T-helper 2 cell treated with Interferon-gamma antibody and Interleukin-4, amounts not matched to agents 5 μg/mL and 100 μg/mL, for 36 hours (primary cell): ENCODE data around the gene PIK3C2A.
"Not testable (repeated sequence)": the region's sequence is repeated elsewhere in the genome, so short reads cannot be mapped to it uniquely, and the experiment has no call there.

Experiments
- DNase-seq: peaks from one replicate; pipeline ENCODE4 v3.0.0; 2021; ENCODE audit warnings: low spot score
- H3K27ac Mint-ChIP-seq: one replicate; pipeline ENCODE4 v1.8.0; 2021; ENCODE audit warnings: mild to moderate bottlenecking, mixed read lengths
- H3K27me3 Mint-ChIP-seq: one replicate; pipeline ENCODE4 v1.8.0; 2021; ENCODE audit warnings: low read depth, mixed read lengths
- H3K36me3 Mint-ChIP-seq: one replicate; pipeline ENCODE4 v1.8.0; 2021; ENCODE audit warnings: low read depth, mixed read lengths
- H3K4me1 Mint-ChIP-seq: one replicate; pipeline ENCODE4 v1.8.0; 2021; ENCODE audit warnings: low read depth, mixed read lengths
- H3K4me3 Mint-ChIP-seq: one replicate; pipeline ENCODE4 v1.8.0; 2022; ENCODE audit warnings: mild to moderate bottlenecking, moderate library complexity, mixed read lengths
- H3K9me3 Mint-ChIP-seq: one replicate; pipeline ENCODE4 v1.8.0; 2021; ENCODE audit warnings: mixed read lengths

Gene PIK3C2A, protein sequence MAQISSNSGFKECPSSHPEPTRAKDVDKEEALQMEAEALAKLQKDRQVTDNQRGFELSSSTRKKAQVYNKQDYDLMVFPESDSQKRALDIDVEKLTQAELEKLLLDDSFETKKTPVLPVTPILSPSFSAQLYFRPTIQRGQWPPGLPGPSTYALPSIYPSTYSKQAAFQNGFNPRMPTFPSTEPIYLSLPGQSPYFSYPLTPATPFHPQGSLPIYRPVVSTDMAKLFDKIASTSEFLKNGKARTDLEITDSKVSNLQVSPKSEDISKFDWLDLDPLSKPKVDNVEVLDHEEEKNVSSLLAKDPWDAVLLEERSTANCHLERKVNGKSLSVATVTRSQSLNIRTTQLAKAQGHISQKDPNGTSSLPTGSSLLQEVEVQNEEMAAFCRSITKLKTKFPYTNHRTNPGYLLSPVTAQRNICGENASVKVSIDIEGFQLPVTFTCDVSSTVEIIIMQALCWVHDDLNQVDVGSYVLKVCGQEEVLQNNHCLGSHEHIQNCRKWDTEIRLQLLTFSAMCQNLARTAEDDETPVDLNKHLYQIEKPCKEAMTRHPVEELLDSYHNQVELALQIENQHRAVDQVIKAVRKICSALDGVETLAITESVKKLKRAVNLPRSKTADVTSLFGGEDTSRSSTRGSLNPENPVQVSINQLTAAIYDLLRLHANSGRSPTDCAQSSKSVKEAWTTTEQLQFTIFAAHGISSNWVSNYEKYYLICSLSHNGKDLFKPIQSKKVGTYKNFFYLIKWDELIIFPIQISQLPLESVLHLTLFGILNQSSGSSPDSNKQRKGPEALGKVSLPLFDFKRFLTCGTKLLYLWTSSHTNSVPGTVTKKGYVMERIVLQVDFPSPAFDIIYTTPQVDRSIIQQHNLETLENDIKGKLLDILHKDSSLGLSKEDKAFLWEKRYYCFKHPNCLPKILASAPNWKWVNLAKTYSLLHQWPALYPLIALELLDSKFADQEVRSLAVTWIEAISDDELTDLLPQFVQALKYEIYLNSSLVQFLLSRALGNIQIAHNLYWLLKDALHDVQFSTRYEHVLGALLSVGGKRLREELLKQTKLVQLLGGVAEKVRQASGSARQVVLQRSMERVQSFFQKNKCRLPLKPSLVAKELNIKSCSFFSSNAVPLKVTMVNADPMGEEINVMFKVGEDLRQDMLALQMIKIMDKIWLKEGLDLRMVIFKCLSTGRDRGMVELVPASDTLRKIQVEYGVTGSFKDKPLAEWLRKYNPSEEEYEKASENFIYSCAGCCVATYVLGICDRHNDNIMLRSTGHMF (N-terminal part only)

DNA sequence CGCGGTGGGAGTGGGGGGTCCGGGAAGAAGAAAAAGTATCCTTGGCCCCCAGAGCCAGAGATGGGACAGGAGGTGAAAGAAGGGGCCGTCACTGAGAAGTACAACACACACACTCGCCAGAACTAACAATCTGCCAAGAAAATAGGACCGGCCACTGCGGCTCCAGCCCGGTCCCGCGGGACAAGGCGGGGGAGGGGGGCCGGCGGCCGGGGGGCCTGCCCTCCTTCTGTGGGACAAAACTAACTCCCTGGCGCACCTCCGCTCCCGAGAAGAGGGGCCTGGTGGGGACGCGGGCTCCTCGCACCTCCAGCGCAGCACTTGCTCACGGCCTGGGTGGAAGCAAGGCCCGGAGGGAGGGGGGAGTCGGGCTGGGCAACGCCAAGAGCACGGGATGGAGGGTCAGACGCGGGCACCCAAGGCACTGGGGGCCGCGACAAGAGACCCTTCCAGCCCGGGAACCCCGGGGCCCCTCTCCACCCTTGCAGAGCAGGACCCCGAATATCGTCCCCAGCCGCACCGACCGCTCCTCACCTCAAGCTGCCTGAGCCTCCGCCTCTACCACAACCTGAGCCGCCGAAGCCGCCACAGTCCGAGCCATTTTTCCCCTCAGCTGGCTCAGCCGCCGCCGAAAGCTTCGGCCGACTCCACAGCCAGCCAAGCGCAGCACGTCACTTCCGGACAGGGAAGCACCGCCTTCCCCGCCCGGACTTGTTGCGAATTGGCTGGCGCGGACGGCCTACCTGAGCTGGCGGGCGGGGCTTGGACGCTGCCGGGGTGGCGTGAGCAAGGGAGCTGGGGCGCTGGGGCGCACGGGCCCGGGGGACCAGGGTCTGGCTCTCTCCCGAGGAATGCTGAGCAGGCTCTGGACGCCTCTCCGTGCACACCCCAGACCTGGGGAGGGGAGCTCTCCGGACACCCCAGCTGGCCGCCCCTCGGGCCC, at the start of gene PIK3C2A:
PIK3C2A (minus strand) TSS at position 670 of the 940 bp plus-strand sequence. CDS start 38,245 bp downstream, outside the sequence.
- peaks cover 29% of the 10 kb centered on the region for H3K4me1 Mint-ChIP-seq
- DNase-seq, result peak; percentile 95
- peak within 1 kb of the TSS; percentile 96 for H3K27ac Mint-ChIP-seq
- no peaks in the 10 kb centered on the region for H3K9me3 Mint-ChIP-seq
- H3K4me3 Mint-ChIP-seq, result peak within 1 kb of the TSS; percentile 98
- H3K36me3 Mint-ChIP-seq, result peaks cover 4% of the 10 kb centered on the region
- H3K27me3 Mint-ChIP-seq, result no peaks in the 10 kb centered on the region

- no peaks in the 10 kb centered on the region for H3K9me3 Mint-ChIP-seq
- peaks cover 6% of the 10 kb centered on the region for H3K4me1 Mint-ChIP-seq
- no peak overlapping the region for H3K4me3 Mint-ChIP-seq
- peaks cover 16% of the 10 kb centered on the region for H3K27me3 Mint-ChIP-seq
- H3K27ac Mint-ChIP-seq, result no peak overlapping the region
- DNase-seq, result no peak
- H3K36me3 Mint-ChIP-seq, result no peaks in the 10 kb centered on the region
Observed at GRCh38 chr11:17257196-17257595, 49.4 kb upstream of the PIK3C2A start.

GRCh38 chr11:17256512-17256911, 48.7 kb upstream of the PIK3C2A start:
- no peak for DNase-seq
- no peak overlapping the region for H3K4me3 Mint-ChIP-seq
- H3K27me3 Mint-ChIP-seq, result peaks cover 20% of the 10 kb centered on the region
- H3K27ac Mint-ChIP-seq, result no peak overlapping the region
- peaks cover 6% of the 10 kb centered on the region for H3K4me1 Mint-ChIP-seq
- H3K36me3 Mint-ChIP-seq, result no peaks in the 10 kb centered on the region
- no peaks in the 10 kb centered on the region for H3K9me3 Mint-ChIP-seq

DNA sequence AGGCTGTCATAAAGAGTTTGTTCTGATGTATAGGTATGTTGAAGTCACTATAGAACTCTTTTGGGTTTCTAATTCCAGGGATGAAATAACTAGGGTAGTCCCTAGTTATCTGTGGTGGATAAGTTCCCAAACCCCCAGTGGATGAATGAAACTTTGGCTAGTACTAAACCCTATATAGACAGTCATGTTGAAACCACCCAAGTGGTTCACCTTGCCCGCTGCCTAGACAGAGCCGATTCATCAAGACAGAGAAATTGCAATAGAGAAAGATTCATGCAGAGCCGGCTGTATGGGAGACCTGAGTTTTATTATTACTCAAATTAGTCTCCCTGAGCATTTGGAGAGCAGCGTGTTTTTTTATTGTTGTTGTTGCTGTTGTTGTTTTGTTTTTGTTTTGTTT, 44.9 kb upstream of the PIK3C2A start:
- H3K27me3 Mint-ChIP-seq, result peaks cover 41% of the 10 kb centered on the region
- H3K4me3 Mint-ChIP-seq, result no peak overlapping the region
- peaks cover 6% of the 10 kb centered on the region for H3K4me1 Mint-ChIP-seq
- H3K27ac Mint-ChIP-seq, result no peak overlapping the region
- no peaks in the 10 kb centered on the region for H3K9me3 Mint-ChIP-seq
- no peaks in the 10 kb centered on the region for H3K36me3 Mint-ChIP-seq
- no peak for DNase-seq

- Mint-ChIP-seq H3K4me1 (no peaks in the 10 kb centered on the region), H3K27ac (no peak overlapping the region), H3K4me3 (no peak overlapping the region), H3K9me3 (no peaks in the 10 kb centered on the region), H3K36me3 (no peaks in the 10 kb centered on the region), H3K27me3 (peaks cover 50% of the 10 kb centered on the region)
- no peak for DNase-seq
Observed at GRCh38 chr11:17250561-17251350, 43.0 kb upstream of the PIK3C2A start.

GRCh38 chr11:17244046-17244445, 36.3 kb upstream of the PIK3C2A start:
- Mint-ChIP-seq H3K36me3 (no peaks in the 10 kb centered on the region), H3K9me3 (no peaks in the 10 kb centered on the region), H3K4me1 (peaks cover 5% of the 10 kb centered on the region), H3K27me3 (peaks cover 61% of the 10 kb centered on the region), H3K27ac (no peak overlapping the region), H3K4me3 (no peak overlapping the region)
- DNase-seq, result peak; percentile 10

- H3K27me3 Mint-ChIP-seq, result peaks cover 62% of the 10 kb centered on the region
- H3K4me3 Mint-ChIP-seq, H3K4me1 Mint-ChIP-seq, DNase-seq, H3K27ac Mint-ChIP-seq, H3K36me3 Mint-ChIP-seq, H3K9me3 Mint-ChIP-seq: not testable (repeated sequence)
Observed at GRCh38 chr11:17242954-17243353, 35.2 kb upstream of the PIK3C2A start.

GRCh38 chr11:17240780-17241179, 33.0 kb upstream of the PIK3C2A start:
- H3K36me3 Mint-ChIP-seq, result no peaks in the 10 kb centered on the region
- no peak overlapping the region for H3K4me3 Mint-ChIP-seq
- no peak for DNase-seq
- H3K27me3 Mint-ChIP-seq, result peaks cover 62% of the 10 kb centered on the region
- H3K4me1 Mint-ChIP-seq, result peaks cover 5% of the 10 kb centered on the region
- no peak overlapping the region for H3K27ac Mint-ChIP-seq
- no peaks in the 10 kb centered on the region for H3K9me3 Mint-ChIP-seq

- not testable (repeated sequence) for H3K4me1 Mint-ChIP-seq, H3K4me3 Mint-ChIP-seq, H3K27ac Mint-ChIP-seq, DNase-seq, H3K9me3 Mint-ChIP-seq, H3K36me3 Mint-ChIP-seq
- H3K27me3 Mint-ChIP-seq, result peaks cover 62% of the 10 kb centered on the region
Observed at GRCh38 chr11:17239927-17240326, 32.1 kb upstream of the PIK3C2A start.

DNA sequence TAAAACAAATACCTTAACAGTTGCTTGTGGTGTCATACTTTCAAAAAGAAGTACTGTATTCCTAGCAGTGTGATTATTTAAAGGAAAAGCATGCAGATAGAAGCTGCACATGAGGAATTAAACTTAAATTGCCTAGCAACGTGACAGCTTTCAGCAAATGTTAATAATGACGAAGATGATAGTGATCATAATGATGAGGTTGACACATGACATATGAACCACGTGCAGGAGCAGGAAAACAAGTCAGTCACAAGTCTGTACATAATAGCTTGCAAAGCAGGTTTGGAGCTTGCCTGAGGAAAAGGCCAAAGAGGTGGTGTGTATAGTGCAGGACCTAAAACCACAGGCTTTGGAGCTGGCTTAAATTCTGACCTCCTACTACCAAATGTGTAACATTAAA, 30.6 kb upstream of the PIK3C2A start:
- Mint-ChIP-seq H3K27me3 (peaks cover 66% of the 10 kb centered on the region), H3K9me3 (no peaks in the 10 kb centered on the region), H3K4me3 (no peak overlapping the region), H3K27ac (no peak overlapping the region), H3K36me3 (no peaks in the 10 kb centered on the region), H3K4me1 (peaks cover 2% of the 10 kb centered on the region)
- no peak for DNase-seq

GRCh38 chr11:17233101-17233500, 25.3 kb upstream of the PIK3C2A start:
- Mint-ChIP-seq H3K9me3 (no peaks in the 10 kb centered on the region), H3K4me3 (no peak overlapping the region), H3K27me3 (peaks cover 36% of the 10 kb centered on the region), H3K4me1 (peaks cover 17% of the 10 kb centered on the region), H3K36me3 (no peaks in the 10 kb centered on the region), H3K27ac (no peak overlapping the region)
- no peak for DNase-seq
